GM12865 (cell line): Measurements from ENCODE around the gene PPP1R18.

Experiments
- DNase-seq: peaks from one replicate; pipeline ENCODE4 v3.0.0; 2010; ENCODE audit warnings: low read depth
- H3K4me3 ChIP-seq: 2 replicates; pipeline ENCODE4 v1.5.1; 2011; ENCODE audit warnings: mild to moderate bottlenecking, low read depth, low read length, control low read depth
- TF ChIP-seq, protein P1 (sequence below): IDR thresholded peaks from 2 replicates; pipeline ENCODE4 v1.5.1; 2011; ENCODE audit warnings: low read length, control low read depth, low read depth, inconsistent platforms; ENCODE audit not compliant: insufficient read depth; ENCODE audit errors: missing control alignments

The PPP1R18 gene

GRCh38 chr6:30640481-30640880 is 46.0 kb downstream of the PPP1R18 start:
- no peak overlapping the region for H3K4me3 ChIP-seq
- TF ChIP-seq, protein P1, sequence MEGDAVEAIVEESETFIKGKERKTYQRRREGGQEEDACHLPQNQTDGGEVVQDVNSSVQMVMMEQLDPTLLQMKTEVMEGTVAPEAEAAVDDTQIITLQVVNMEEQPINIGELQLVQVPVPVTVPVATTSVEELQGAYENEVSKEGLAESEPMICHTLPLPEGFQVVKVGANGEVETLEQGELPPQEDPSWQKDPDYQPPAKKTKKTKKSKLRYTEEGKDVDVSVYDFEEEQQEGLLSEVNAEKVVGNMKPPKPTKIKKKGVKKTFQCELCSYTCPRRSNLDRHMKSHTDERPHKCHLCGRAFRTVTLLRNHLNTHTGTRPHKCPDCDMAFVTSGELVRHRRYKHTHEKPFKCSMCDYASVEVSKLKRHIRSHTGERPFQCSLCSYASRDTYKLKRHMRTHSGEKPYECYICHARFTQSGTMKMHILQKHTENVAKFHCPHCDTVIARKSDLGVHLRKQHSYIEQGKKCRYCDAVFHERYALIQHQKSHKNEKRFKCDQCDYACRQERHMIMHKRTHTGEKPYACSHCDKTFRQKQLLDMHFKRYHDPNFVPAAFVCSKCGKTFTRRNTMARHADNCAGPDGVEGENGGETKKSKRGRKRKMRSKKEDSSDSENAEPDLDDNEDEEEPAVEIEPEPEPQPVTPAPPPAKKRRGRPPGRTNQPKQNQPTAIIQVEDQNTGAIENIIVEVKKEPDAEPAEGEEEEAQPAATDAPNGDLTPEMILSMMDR: no peak
- DNase-seq: no peak

- TF ChIP-seq, protein P1: no peak
- DNase-seq: no peak
- no peak overlapping the region for H3K4me3 ChIP-seq
Observed at GRCh38 chr6:30635834-30636233, 50.6 kb downstream of the PPP1R18 start.

DNA sequence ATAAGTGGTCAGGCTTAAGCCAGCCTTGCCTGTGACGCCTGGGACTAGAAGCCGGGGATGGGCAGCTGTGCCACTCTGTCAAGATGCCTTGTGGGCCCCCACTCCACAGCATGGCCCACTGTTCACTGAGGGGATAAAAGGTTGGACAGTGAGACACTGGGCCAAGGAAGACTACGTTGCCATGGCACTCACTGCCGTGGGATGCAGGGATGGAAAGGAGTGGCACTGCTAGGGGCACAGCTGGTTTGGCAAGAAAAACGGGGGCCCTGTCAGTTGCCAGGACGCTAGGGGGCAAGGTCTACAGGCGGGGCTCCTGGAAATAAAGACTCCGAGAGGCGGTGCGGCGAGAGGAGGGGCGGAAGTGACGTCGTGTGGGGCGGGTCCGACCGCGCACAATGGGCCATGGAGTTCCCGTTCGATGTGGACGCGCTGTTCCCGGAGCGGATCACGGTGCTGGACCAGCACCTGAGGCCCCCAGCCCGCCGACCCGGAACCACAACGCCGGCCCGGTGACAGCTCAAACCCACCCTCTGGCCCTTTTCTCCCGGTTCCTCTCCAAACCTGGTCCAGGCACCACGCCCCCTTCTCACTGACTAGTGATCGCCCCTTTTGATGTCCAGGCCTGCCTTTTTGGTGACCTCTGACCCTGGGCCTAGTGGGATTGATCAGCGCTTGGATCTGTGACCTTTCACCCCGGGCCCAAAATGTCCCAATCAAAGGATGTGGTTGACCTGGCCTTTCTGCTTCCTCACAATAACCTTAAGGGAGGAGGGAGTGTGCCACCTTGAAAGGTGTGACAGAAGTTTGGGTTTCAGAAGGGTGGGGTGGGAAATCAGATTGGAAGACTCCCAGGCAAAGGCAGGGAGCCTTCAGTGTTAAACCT is 59.7 kb downstream of the PPP1R18 start, which contains the start of gene ATAT1:
Gene ATAT1, plus strand, starts transcription at position 391 of the 883 bp plus-strand sequence.
- H3K4me3 ChIP-seq: peak within 1 kb of the TSS; percentile 68
- DNase-seq: peak; percentile 85
- TF ChIP-seq, protein P1: peak; percentile 52
